Ovary (tissue), 9 donors: Measurements from ENCODE around the gene SPSB1. TPM values are rescaled to one million over a fixed set of nuclear protein-coding genes. Genes with fewer than 3 reads are reported as not detected.

Experiments used
- DNase-seq, 5 donors: peaks; one replicate each; pipeline ENCODE4 v3.0.0-alpha.2; 2019 to 2020
- H3K27ac ChIP-seq, 2 donors: fragments of 200-600 bp; one replicate each; pipeline versions ENCODE4 v1.5.1 to v1.8.0; 2019 to 2022
- H3K27me3 ChIP-seq: fragments of 200-600 bp; one replicate; pipeline ENCODE4 v1.8.0; 2022
- H3K36me3 ChIP-seq: fragments of 200-600 bp; sonication (generic); one replicate; pipeline ENCODE4 v1.5.1; 2019
- H3K4me1 ChIP-seq: one replicate; pipeline ENCODE4 v1.8.1; 2013; ENCODE audit warnings: mild to moderate bottlenecking, moderate library complexity; ENCODE audit not compliant: insufficient read depth
- H3K4me3 ChIP-seq: fragments of 200-600 bp; sonication (generic); one replicate; pipeline ENCODE4 v1.5.1; 2017
- H3K9me3 ChIP-seq, 2 donors: fragments of 200-600 bp in 1 of 2; sonication (generic) in 1 of 2; one replicate each; pipeline versions ENCODE4 v1.5.1 to v1.8.1; 2013 to 2019; ENCODE audit warnings: mild to moderate bottlenecking in 1 of 2, moderate library complexity in 1 of 2
- EP300 ChIP-seq: sonication (generic); formaldehyde crosslinking; IDR thresholded peaks from one replicate; pipeline ENCODE4 v1.6.1; 2017; ENCODE audit warnings: antibody characterized with exemption
- POLR2A ChIP-seq: fragments of 450-650 bp; IDR thresholded peaks from one replicate; pipeline ENCODE4 v1.6.1; 2017; ENCODE audit warnings: antibody characterized with exemption, mild to moderate bottlenecking, moderate library complexity
- WGBS, 3 donors: extraction: QIAGEN DNeasy Blood & Tissue Kit in 1 of 3; methylation state at CpG; one replicate each; pipeline versions ENCODE4 v1.1.5 to v1.1.7; 2013 to 2017; 5-methylcytosine and 5-hydroxymethylcytosine counted together
- intact Hi-C, 4 donors: fragments of 100-400 bp; cut with DNase I; formaldehyde crosslinking; loops; one replicate each; pipeline versions ENCODE4 v1.11.0 to v1.15.1; 2022 to 2023
- polyA plus RNA-seq, 2 donors: library from polyadenylated mRNA; stranded (reverse); fragments of 200-250 nt in 1 of 2; fragments of 350-450 nt in 1 of 2; fragmentation: Illumina TruSeq in 1 of 2; extraction: RNeasy Lipid Tissue Mini Kit (QIAGEN cat#74804) in 1 of 2; gene quantifications; one replicate each; pipeline ENCODE4 v1.2.3, GENCODE V29; 2013 to 2014
- total RNA-seq, 7 donors: library from RNA; depleted of rRNA in 2 of 7; stranded (reverse); fragments of >200 nt in 2 of 7; fragmentation: NEBNext Ultra II Directional in 3 of 7; extraction: Animal tissue kit (Norgen Biotek cat#: 25700) in 3 of 7; gene quantifications; one replicate each; pipeline versions ENCODE4 v1.1.0 to v1.2.4, GENCODE V29; 2016 to 2023
- TF ChIP-seq, protein P1 (sequence below), 3 donors: fragments of 450-650 bp in 2 of 3; fragments of 200-600 bp in 1 of 3; IDR thresholded peaks; one replicate each; pipeline versions ENCODE4 v1.5.1 to v1.8.0; 2016 to 2022; ENCODE audit warnings: antibody characterized with exemption in 3 of 3, mild to moderate bottlenecking in 1 of 3
- donor health status: DM: no; HTN: no; CAD: no; lungs with moderate emphysema.
- donor health status: DM: no; HTN: no; CAD: no.
- donor health status: Bipolar disorder and iron deficiency.
- donor health status: DM: yes; HTN: yes; CAD: no.
- donor health status: DM: no; HTN: no; CAD: no.
- donor health status: DM: yes; HTN: yes; CAD: no.

SPSB1 gene
- total and polyA plus RNA-seq, 9 donors: 20.4 to 69.6 (median 34.4) TPM

DNA sequence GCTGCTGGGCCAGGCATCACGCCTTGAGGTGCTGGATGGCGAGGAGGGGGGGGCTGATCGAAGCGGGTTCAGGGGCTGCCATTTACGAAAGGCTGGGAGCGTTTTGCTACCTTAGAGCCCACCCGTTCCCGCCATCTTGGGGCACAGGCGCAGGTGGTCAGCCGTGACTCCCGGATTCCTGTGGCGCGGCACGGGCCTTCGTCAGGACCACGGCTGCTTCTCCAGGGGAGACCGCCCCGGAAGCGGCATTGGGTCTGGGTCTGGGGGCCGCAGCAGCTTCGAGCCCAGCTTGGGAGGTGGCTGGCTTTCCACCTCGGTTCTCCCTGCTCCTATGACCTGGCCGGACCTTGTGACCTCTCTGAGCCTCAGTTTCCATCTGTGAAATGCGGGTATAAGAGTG is 23.8 kb downstream of the SPSB1 start:
- DNase-seq: no peak
- intact Hi-C loops: no loop called here
- H3K27ac ChIP-seq: no peak overlapping the region
- H3K9me3 ChIP-seq: no peaks in the 10 kb centered on the region
- no peaks in the 10 kb centered on the region for H3K36me3 ChIP-seq
- peaks cover 52% of the 10 kb centered on the region for H3K4me1 ChIP-seq
- TF ChIP-seq EP300 (no peak), POLR2A (no peak)
- TF ChIP-seq, protein P1, sequence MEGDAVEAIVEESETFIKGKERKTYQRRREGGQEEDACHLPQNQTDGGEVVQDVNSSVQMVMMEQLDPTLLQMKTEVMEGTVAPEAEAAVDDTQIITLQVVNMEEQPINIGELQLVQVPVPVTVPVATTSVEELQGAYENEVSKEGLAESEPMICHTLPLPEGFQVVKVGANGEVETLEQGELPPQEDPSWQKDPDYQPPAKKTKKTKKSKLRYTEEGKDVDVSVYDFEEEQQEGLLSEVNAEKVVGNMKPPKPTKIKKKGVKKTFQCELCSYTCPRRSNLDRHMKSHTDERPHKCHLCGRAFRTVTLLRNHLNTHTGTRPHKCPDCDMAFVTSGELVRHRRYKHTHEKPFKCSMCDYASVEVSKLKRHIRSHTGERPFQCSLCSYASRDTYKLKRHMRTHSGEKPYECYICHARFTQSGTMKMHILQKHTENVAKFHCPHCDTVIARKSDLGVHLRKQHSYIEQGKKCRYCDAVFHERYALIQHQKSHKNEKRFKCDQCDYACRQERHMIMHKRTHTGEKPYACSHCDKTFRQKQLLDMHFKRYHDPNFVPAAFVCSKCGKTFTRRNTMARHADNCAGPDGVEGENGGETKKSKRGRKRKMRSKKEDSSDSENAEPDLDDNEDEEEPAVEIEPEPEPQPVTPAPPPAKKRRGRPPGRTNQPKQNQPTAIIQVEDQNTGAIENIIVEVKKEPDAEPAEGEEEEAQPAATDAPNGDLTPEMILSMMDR (IDR thresholded peaks at IDR 0.05): no peak
- WGBS, 3 donors: 87 to 92% (median 88%) methylated on average over 24 of the region's 24 CpGs
- no peaks in the 10 kb centered on the region for H3K27me3 ChIP-seq
- H3K4me3 ChIP-seq: no peak overlapping the region

- intact Hi-C loops: no loop called here
- Histone ChIP-seq H3K4me3 (no peak overlapping the region), H3K27ac (peak overlapping the region in 1 of 2 donors; percentile 13), H3K27me3 (no peaks in the 10 kb centered on the region), H3K36me3 (no peaks in the 10 kb centered on the region), H3K9me3 (no peaks in the 10 kb centered on the region), H3K4me1 (peaks cover 50% of the 10 kb centered on the region)
- TF ChIP-seq EP300: no peak
- TF ChIP-seq POLR2A: no peak
- TF ChIP-seq, protein P1 (IDR thresholded peaks at IDR 0.05): no peak
- no peak for DNase-seq
- 84 to 88% (median 86%) methylated on average over 7 of the region's 7 CpGs for WGBS, 3 donors
Observed at GRCh38 chr1:9317072-9317471, 24.4 kb downstream of the SPSB1 start.

DNA sequence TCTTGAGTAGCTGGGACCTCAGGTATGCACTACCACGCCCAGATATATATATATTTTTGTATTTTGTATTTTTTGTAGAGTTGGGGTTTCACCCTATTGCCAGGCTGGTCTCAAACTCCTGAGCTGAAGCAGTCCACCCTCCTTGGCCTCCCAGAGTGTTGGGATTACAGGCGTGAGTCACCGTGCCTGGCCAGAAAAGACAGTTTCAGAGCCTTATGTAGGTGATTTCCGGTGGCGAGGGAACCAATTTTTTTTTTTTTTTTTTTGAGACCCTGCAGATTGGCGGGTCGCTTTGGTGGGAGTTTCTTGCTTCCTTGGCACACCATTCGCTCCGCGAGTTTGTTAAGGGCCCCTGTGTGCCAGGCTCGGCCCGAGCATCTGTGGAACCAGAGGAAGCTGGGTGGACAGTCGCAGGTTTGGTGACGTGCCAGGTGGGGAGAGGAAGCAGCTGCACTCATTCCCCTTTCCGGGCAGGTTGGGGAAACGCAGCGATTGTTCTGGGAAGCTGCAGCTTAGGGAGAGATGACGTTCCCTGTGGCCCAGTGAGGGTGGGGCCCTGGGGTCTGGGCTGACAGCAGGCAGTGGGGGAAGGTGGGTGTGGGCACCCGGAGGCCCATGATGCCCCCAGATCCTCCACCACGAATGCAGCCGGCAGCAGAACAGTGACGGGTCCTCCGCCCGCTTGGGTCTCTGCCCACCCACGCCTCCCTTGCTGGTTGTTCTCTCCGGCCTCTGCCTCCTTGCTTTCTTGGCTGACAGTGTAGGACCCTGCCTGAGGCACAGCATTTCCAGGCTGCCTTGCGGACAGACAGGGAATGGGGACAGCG is 25.1 kb downstream of the SPSB1 start:
- WGBS, 3 donors: 24 to 26% (median 25%) methylated on average over 28 of the region's 28 CpGs
- intact Hi-C loops: no loop called here
- peak overlapping the region; percentile 32 to 36 for H3K27ac ChIP-seq
- no peaks in the 10 kb centered on the region for H3K9me3 ChIP-seq
- H3K27me3 ChIP-seq: no peaks in the 10 kb centered on the region
- peaks cover 50% of the 10 kb centered on the region for H3K4me1 ChIP-seq
- no peaks in the 10 kb centered on the region for H3K36me3 ChIP-seq
- DNase-seq: peak; percentile 74 to 85 (median 80)
- TF ChIP-seq, protein P1 (IDR thresholded peaks at IDR 0.05): no peak
- TF ChIP-seq EP300: peak; percentile 76
- no peak overlapping the region for H3K4me3 ChIP-seq

DNA sequence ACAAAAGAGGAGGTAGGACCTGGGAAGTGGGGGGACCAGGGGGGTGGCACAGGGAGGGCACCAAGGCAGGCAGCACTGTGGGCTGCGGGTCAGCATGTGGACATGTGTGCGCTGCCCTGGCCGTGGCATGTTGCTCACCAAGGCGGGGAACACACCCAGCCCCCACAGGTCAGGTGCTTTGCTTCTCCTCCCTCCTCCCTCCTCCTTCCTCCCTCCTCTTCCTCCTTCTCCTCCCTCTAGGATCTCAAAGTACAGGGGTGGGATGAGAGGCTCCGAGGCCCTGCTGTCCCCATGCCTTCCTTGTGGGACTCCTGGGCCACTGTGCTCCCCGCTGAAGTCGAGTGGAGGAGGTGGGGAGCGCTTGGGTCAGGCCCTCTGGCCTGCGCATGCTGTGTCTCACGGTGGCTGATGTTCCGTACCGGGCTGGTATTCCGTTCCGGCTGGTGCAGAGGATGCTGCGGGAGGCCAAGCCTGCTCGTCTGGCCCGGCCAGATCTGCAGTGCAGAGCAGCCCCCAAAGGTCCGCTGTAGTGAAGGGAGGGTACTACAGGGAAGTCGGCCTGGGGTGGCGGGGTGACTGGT is 26.6 kb downstream of the SPSB1 start:
- 69 to 76% (median 76%) methylated on average over 18 to 20 of the region's 20 CpGs for WGBS, 3 donors
- Histone ChIP-seq H3K4me3 (no peak overlapping the region), H3K27me3 (no peaks in the 10 kb centered on the region), H3K27ac (no peak overlapping the region), H3K4me1 (peaks cover 44% of the 10 kb centered on the region), H3K36me3 (no peaks in the 10 kb centered on the region), H3K9me3 (no peaks in the 10 kb centered on the region)
- intact Hi-C loops: no loop called here
- TF ChIP-seq EP300 (no peak), POLR2A (no peak)
- TF ChIP-seq, protein P1 (IDR thresholded peaks at IDR 0.05): no peak
- no peak for DNase-seq
